Esophagus (tissue), 2 donors: ENCODE data around the gene PNPLA2. TPM values are rescaled to one million over a fixed set of nuclear protein-coding genes. Genes with fewer than 3 reads are reported as not detected.

Experiments used
- H3K27ac ChIP-seq, 2 donors: one replicate each; pipeline ENCODE4 v1.5.1; 2013; ENCODE audit warnings: low read depth in 2 of 2, mild to moderate bottlenecking in 2 of 2, inconsistent platforms in 1 of 2, low read length in 1 of 2, moderate library complexity in 1 of 2
- H3K27me3 ChIP-seq, 2 donors: one replicate each; pipeline ENCODE4 v1.6.1; 2013; ENCODE audit warnings: low read length in 2 of 2, control low read depth in 1 of 2, mild to moderate bottlenecking in 1 of 2; ENCODE audit not compliant: insufficient read depth in 2 of 2, control insufficient read depth in 1 of 2
- H3K36me3 ChIP-seq, 2 donors: one replicate each; pipeline ENCODE4 v1.6.1; 2013; ENCODE audit warnings: low read length in 1 of 2; ENCODE audit not compliant: control insufficient read depth in 2 of 2, insufficient read depth in 2 of 2
- H3K4me1 ChIP-seq, 2 donors: one replicate each; pipeline ENCODE4 v1.6.1; 2013; ENCODE audit warnings: low read length in 1 of 2; ENCODE audit not compliant: control insufficient read depth in 2 of 2, insufficient read depth in 2 of 2
- H3K4me3 ChIP-seq, 2 donors: one replicate each; pipeline ENCODE4 v1.5.1; 2013; ENCODE audit warnings: low read length in 2 of 2, mild to moderate bottlenecking in 2 of 2, low read depth in 1 of 2, moderate library complexity in 1 of 2
- H3K9me3 ChIP-seq, 2 donors: one replicate each; pipeline ENCODE4 v1.6.1; 2013; ENCODE audit warnings: mild to moderate bottlenecking in 2 of 2, low read depth in 1 of 2, low read length in 1 of 2, moderate library complexity in 1 of 2; ENCODE audit not compliant: control insufficient read depth in 2 of 2, insufficient read depth in 1 of 2
- WGBS, 2 donors: extraction: QIAGEN DNeasy Blood & Tissue Kit; methylation state at CpG; one replicate each; pipeline ENCODE4 v1.1.7; 2013; 5-methylcytosine and 5-hydroxymethylcytosine counted together
- polyA plus RNA-seq, 2 donors: library from polyadenylated mRNA; stranded (reverse); fragments of 200-250 nt; gene quantifications; one replicate each; pipeline ENCODE4 v1.2.3, GENCODE V29; 2013
- donor health status: healthy with polysubstance abuse.
- donor health status: Bipolar disorder and iron deficiency.

Gene PNPLA2
- polyA plus RNA-seq, 2 donors: 51.7 to 53.2 TPM

- Histone ChIP-seq H3K9me3 (no peaks in the 10 kb centered on the region), H3K27ac (peak overlapping the region; percentile 88 to 89), H3K36me3 (peaks cover 0 to 25% of the 10 kb centered on the region in 2 donors), H3K4me1 (peaks cover 5 to 14% of the 10 kb centered on the region in 2 donors), H3K27me3 (no peaks in the 10 kb centered on the region), H3K4me3 (peak overlapping the region; percentile 54 to 72)
- WGBS, 2 donors: 3 to 5% methylated on average over 18 of the region's 18 CpGs
Measured at GRCh38 chr11:804599-804964, 14.1 kb upstream of the PNPLA2 start.

GRCh38 chr11:808427-809286, 10.1 kb upstream of the PNPLA2 start:
- H3K27ac ChIP-seq: peak overlapping the region; percentile 98
- H3K27me3 ChIP-seq: no peaks in the 10 kb centered on the region
- WGBS, 2 donors: 28 to 29% methylated on average over 36 of the region's 36 CpGs
- H3K9me3 ChIP-seq: no peaks in the 10 kb centered on the region
- H3K4me3 ChIP-seq: peak overlapping the region; percentile 87 to 97
- peaks cover 5 to 22% of the 10 kb centered on the region in 2 donors for H3K4me1 ChIP-seq
- H3K36me3 ChIP-seq: peaks cover 6 to 23% of the 10 kb centered on the region in 2 donors

- no peaks in the 10 kb centered on the region for H3K27me3 ChIP-seq
- peaks cover 9 to 25% of the 10 kb centered on the region in 2 donors for H3K36me3 ChIP-seq
- H3K4me3 ChIP-seq: peak within 1 kb of the TSS; percentile 87 to 97
- H3K4me1 ChIP-seq: peaks cover 0 to 14% of the 10 kb centered on the region in 2 donors
- WGBS, 2 donors: 0 to 1% methylated on average over 68 to 81 of the region's 81 CpGs
- H3K9me3 ChIP-seq: no peaks in the 10 kb centered on the region
- peak within 1 kb of the TSS; percentile 98 for H3K27ac ChIP-seq
Measured at GRCh38 chr11:809287-810039, 9.3 kb upstream of the PNPLA2 start, which contains the start of gene RPLP2. Gene RPLP2 (plus strand): TSS chr11:809967. CDS start chr11:810235, 268 bp downstream.

DNA sequence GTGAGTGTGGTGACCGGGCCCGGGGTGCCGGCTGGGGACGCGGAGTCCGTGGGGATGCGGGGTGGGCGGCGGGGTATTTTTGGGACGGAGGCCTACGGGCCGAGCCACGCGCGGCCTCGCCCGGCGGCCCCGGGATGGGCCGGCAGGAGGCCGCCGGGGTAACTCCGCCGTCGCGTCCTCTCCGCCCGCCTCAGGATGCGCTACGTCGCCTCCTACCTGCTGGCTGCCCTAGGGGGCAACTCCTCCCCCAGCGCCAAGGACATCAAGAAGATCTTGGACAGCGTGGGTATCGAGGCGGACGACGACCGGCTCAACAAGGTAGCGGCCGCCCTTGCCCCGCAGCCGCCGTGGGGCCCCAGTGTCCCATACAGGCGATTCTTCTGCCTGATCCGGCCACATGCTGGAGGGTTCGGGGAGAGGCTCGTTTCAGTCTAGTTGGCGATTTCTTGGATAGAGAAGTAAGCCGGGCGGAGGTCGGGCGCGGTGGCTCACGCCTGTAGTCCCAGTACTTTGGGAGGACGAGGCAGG, 8.6 kb upstream of the PNPLA2 start:
- Histone ChIP-seq H3K4me1 (peaks cover 0 to 11% of the 10 kb centered on the region in 2 donors), H3K36me3 (peaks cover 9 to 25% of the 10 kb centered on the region in 2 donors), H3K27me3 (no peaks in the 10 kb centered on the region), H3K9me3 (no peaks in the 10 kb centered on the region), H3K4me3 (peak overlapping the region; percentile 87 to 97), H3K27ac (peak overlapping the region; percentile 81 to 92)
- WGBS, 2 donors: 0 to 1% methylated on average over 36 to 55 of the region's 55 CpGs

GRCh38 chr11:811446-812245, 7.1 kb upstream of the PNPLA2 start:
- Histone ChIP-seq H3K9me3 (no peaks in the 10 kb centered on the region), H3K4me1 (peaks cover 0 to 8% of the 10 kb centered on the region in 2 donors), H3K36me3 (peaks cover 9 to 25% of the 10 kb centered on the region in 2 donors), H3K27me3 (no peaks in the 10 kb centered on the region), H3K27ac (peak overlapping the region in 1 of 2 donors; percentile 13), H3K4me3 (peak overlapping the region in 1 of 2 donors; percentile 97)
- WGBS, 2 donors: 64 to 66% methylated on average over 14 of the region's 14 CpGs

GRCh38 chr11:812390-812789, 6.3 kb upstream of the PNPLA2 start:
- Histone ChIP-seq H3K36me3 (peaks cover 9 to 25% of the 10 kb centered on the region in 2 donors), H3K27me3 (no peaks in the 10 kb centered on the region), H3K9me3 (no peaks in the 10 kb centered on the region), H3K4me3 (no peak overlapping the region), H3K27ac (peak overlapping the region in 1 of 2 donors; percentile 13), H3K4me1 (peaks cover 0 to 8% of the 10 kb centered on the region in 2 donors)
- WGBS, 2 donors: 83 to 88% methylated on average over 3 of the region's 3 CpGs

- H3K4me1 ChIP-seq: peaks cover 0 to 8% of the 10 kb centered on the region in 2 donors
- peak overlapping the region in 1 of 2 donors; percentile 0 for H3K27ac ChIP-seq
- peaks cover 9 to 25% of the 10 kb centered on the region in 2 donors for H3K36me3 ChIP-seq
- no peaks in the 10 kb centered on the region for H3K9me3 ChIP-seq
- no peak overlapping the region for H3K4me3 ChIP-seq
- H3K27me3 ChIP-seq: no peaks in the 10 kb centered on the region
- 86 to 91% methylated on average over 6 of the region's 6 CpGs for WGBS, 2 donors
Measured at GRCh38 chr11:813072-813455, 5.7 kb upstream of the PNPLA2 start.

DNA sequence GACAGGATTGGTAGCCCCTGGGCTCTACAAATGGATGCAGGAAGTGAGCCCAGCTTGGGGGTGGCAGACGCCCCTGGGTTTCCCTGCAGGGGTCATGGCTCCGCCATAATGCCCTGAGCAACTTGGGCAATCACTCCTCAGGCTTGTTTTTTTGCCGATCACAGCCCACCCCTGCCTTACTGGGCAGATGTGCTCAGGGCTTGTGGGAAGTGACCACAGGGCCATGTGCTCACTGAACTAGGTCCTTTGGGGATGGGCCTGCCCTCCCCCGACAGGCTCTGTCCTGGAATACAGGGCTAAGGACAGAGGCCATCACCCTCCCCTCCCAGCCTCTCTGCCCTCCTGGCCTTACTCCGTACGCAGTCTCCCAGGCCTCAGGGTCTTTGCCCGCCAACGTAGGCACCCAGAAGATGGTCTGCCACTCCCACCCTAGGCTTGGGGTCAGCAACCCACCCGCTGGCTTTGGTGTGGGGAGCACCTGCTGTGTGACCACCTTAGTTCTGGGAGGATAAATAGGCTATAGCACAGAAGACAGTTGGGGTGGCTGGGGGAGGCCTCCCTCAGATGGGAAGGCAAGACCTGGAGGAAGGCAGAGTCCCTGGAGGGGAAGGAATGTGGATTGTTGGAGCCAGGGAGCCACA, 5.1 kb upstream of the PNPLA2 start:
- H3K4me3 ChIP-seq: no peak overlapping the region
- H3K4me1 ChIP-seq: peaks cover 0 to 11% of the 10 kb centered on the region in 2 donors
- H3K36me3 ChIP-seq: peaks cover 9 to 25% of the 10 kb centered on the region in 2 donors
- WGBS, 2 donors: 82 to 84% methylated on average over 9 of the region's 9 CpGs
- peak overlapping the region in 1 of 2 donors; percentile 0 for H3K27ac ChIP-seq
- H3K9me3 ChIP-seq: no peaks in the 10 kb centered on the region
- no peaks in the 10 kb centered on the region for H3K27me3 ChIP-seq
